HepG2 (cell line): ENCODE data around the gene EEPD1. TPM values are rescaled to one million over a fixed set of nuclear protein-coding genes. Genes with fewer than 3 reads are reported as not detected.

ENCODE experiments used
- ATAC-seq: fragments of 200-7000 bp; cut with Tn5 transposase; 3 replicates; pipeline ENCODE4 v1.9.1; 2020; ENCODE audit warnings: mild to moderate bottlenecking, moderate library complexity
- BruUV-seq: library from RNA; stranded (reverse); fragments of 400-500 nt; replicated peaks from 2 replicates; lab custom pipeline; 2021; lab: Mats Ljungman, UMichigan
- CTCF ChIA-PET: fragments of 300-600 bp; formaldehyde crosslinking; extraction: SDS; loops from one replicate; lab custom pipeline; 2021; ENCODE audit warnings: low total read pairs, inconsistent platforms, low intra/inter-chr PET ratio; lab: Yijun Ruan, JAX
- POLR2A ChIA-PET: fragments of 350-600 bp; sonication (Branson Sonifier 250); formaldehyde crosslinking; loops from one replicate; lab custom pipeline; 2020; ENCODE audit warnings: antibody characterized with exemption, inconsistent platforms; lab: Yijun Ruan, JAX
- DNase-seq: peaks from one replicate; pipeline ENCODE4 v3.0.0-alpha.2; 2015; ENCODE audit warnings: low spot score
- FAIRE-seq: peaks from 3 replicates; lab custom pipeline; 2011; peaks lifted over from hg19 to GRCh38; lab: Jason Lieb, UNC
- H2AFZ ChIP-seq: one replicate; pipeline ENCODE4 v1.6.1; 2011; ENCODE audit warnings: low read length, inconsistent platforms
- H3K27ac ChIP-seq: fragments of 300-600 bp; 3 replicates; pipeline ENCODE4 v1.8.0; 2011; ENCODE audit warnings: mixed run types, mild to moderate bottlenecking, mixed read lengths, low read length, inconsistent platforms; ENCODE audit not compliant: insufficient read depth; ENCODE audit errors: extremely low read length
- H3K27me3 ChIP-seq, 2 experiments: fragments of 200-600 bp in 1 of 2; 2 replicates in 1 of 2; 3 replicates in 1 of 2; pipeline versions ENCODE4 v1.6.0 to v1.8.0; 2011; ENCODE audit warnings: low read length in 2 of 2, mild to moderate bottlenecking in 2 of 2, moderate library complexity in 2 of 2, inconsistent platforms in 1 of 2; ENCODE audit not compliant: insufficient read depth in 2 of 2, control insufficient read depth in 1 of 2
- H3K36me3 ChIP-seq, 2 experiments: fragments of 200-600 bp in 1 of 2; replicated peaks in 1 of 2; 2 replicates in 1 of 2; 3 replicates in 1 of 2; pipeline versions ENCODE4 v1.5.1 to v1.8.0; 2011; ENCODE audit warnings: low read length in 2 of 2, inconsistent platforms in 1 of 2; ENCODE audit not compliant: insufficient read depth in 2 of 2, control insufficient read depth in 1 of 2
- H3K4me1 ChIP-seq: 2 replicates; pipeline ENCODE4 v1.5.1; 2012; ENCODE audit warnings: low read length, inconsistent platforms; ENCODE audit not compliant: insufficient read depth
- H3K4me2 ChIP-seq: 2 replicates; pipeline ENCODE4 v1.6.0; 2011; ENCODE audit warnings: low read depth, low read length, inconsistent platforms
- H3K4me3 ChIP-seq, 3 experiments: fragments of 200-600 bp in 1 of 3; sonication (generic), shearing (Covaris generic) in 1 of 3; replicated peaks in 1 of 3; 2 replicates each; pipeline ENCODE4 v1.5.1; 2011 to 2016; ENCODE audit warnings: low read length in 3 of 3, inconsistent platforms in 2 of 3, low read depth in 2 of 3, mild to moderate bottlenecking in 2 of 3, control low read depth in 1 of 3, mixed read lengths in 1 of 3; ENCODE audit not compliant: insufficient read depth in 1 of 3
- H3K79me2 ChIP-seq: one replicate; pipeline ENCODE4 v1.6.1; 2011; ENCODE audit warnings: low read length, inconsistent platforms; ENCODE audit not compliant: insufficient read depth
- H3K9ac ChIP-seq: 2 replicates; pipeline ENCODE4 v1.6.0; 2011; ENCODE audit warnings: mild to moderate bottlenecking, low read depth, low read length, inconsistent platforms; ENCODE audit not compliant: insufficient read depth
- H3K9me3 ChIP-seq: 2 replicates; pipeline ENCODE4 v1.5.1; 2012; ENCODE audit warnings: mild to moderate bottlenecking, low read length
- H4K20me1 ChIP-seq: 2 replicates; pipeline ENCODE4 v1.6.0; 2011; ENCODE audit warnings: inconsistent platforms, mild to moderate bottlenecking, low read length, moderate library complexity; ENCODE audit not compliant: insufficient read depth
- BORCS8-MEF2B ChIP-seq: sonication (generic); formaldehyde crosslinking; IDR thresholded peaks from 2 replicates; pipeline ENCODE4 v1.8.0; 2022; ENCODE audit warnings: mild to moderate bottlenecking, missing genetic modification reagents
- JDP2 ChIP-seq: sonication (generic); formaldehyde crosslinking; IDR thresholded peaks from 2 replicates; pipeline ENCODE4 v1.8.1; 2022; ENCODE audit warnings: missing genetic modification reagents, borderline replicate concordance
- MLLT10 ChIP-seq: sonication (generic); formaldehyde crosslinking; IDR thresholded peaks from 2 replicates; pipeline ENCODE4 v1.4.0; 2020; ENCODE audit warnings: missing genetic modification reagents
- NFIC ChIP-seq: IDR thresholded peaks from 2 replicates; pipeline ENCODE4 v1.6.1; 2012; ENCODE audit warnings: mild to moderate bottlenecking, low read length, inconsistent platforms
- REL ChIP-seq: sonication (generic); formaldehyde crosslinking; conservative IDR thresholded peaks from 2 replicates; pipeline ENCODE4 v1.8.0; 2022; ENCODE audit warnings: mild to moderate bottlenecking, missing genetic modification reagents, moderate library complexity
- RFX1 ChIP-seq: fragments of 450-650 bp; IDR thresholded peaks from 2 replicates; pipeline ENCODE4 v1.6.1; 2017
- RFXAP ChIP-seq: sonication (generic); formaldehyde crosslinking; IDR thresholded peaks from 2 replicates; pipeline ENCODE4 v1.4.0; 2020; ENCODE audit warnings: missing genetic modification reagents, borderline replicate concordance
- RORA ChIP-seq: sonication (generic); formaldehyde crosslinking; IDR thresholded peaks from 2 replicates; pipeline ENCODE4 v1.5.0; 2020; ENCODE audit warnings: mild to moderate bottlenecking, missing genetic modification reagents, moderate library complexity
- SRF ChIP-seq: IDR thresholded peaks from 2 replicates; pipeline ENCODE4 v1.6.1; 2011; ENCODE audit warnings: mild to moderate bottlenecking, low read depth, low read length, moderate library complexity
- THYN1 ChIP-seq: sonication (generic); formaldehyde crosslinking; IDR thresholded peaks from 2 replicates; pipeline ENCODE4 v1.8.1; 2023; ENCODE audit warnings: low read depth, mild to moderate bottlenecking, moderate library complexity, missing genetic modification reagents, borderline replicate concordance
- ZC3H13 ChIP-seq: sonication (generic); formaldehyde crosslinking; IDR thresholded peaks from 2 replicates; pipeline ENCODE4 v1.8.1; 2023; ENCODE audit warnings: mild to moderate bottlenecking, missing genetic modification reagents, moderate library complexity
- ZFY ChIP-seq: sonication (generic); formaldehyde crosslinking; IDR thresholded peaks from 2 replicates; pipeline ENCODE4 v1.4.0; 2020; ENCODE audit warnings: missing genetic modification reagents
- ZNF251 ChIP-seq: sonication (generic); formaldehyde crosslinking; IDR thresholded peaks from 2 replicates; pipeline ENCODE4 v1.9.0; 2021; ENCODE audit warnings: mild to moderate bottlenecking, missing genetic modification reagents
- ZNF296 ChIP-seq: sonication (generic); formaldehyde crosslinking; conservative IDR thresholded peaks from 2 replicates; pipeline ENCODE4 v1.5.0; 2020; ENCODE audit warnings: mild to moderate bottlenecking, missing genetic modification reagents
- ZNF557 ChIP-seq: sonication (generic); formaldehyde crosslinking; IDR thresholded peaks from 2 replicates; pipeline ENCODE4 v1.4.0; 2020; ENCODE audit warnings: missing genetic modification reagents
- WGBS: methylation state at CpG from one replicate; pipeline ENCODE4 v1.1.6; 2017; ENCODE audit warnings: low lambda C conversion rate; 5-methylcytosine and 5-hydroxymethylcytosine counted together
- in situ Hi-C: cut with HindIII; loops from 2 replicates; pipeline ENCODE4 v1.10.0; 2017; ENCODE audit warnings: low pct_unique_long_range_greater_than_20kb; ENCODE audit not compliant: extremely low pct_ligation_motif_present
- intact Hi-C: fragments of 100-400 bp; cut with micrococcal nuclease; formaldehyde crosslinking; loops from one replicate; pipeline ENCODE4 v1.10.0; 2022; ENCODE audit not compliant: unreplicated experiment
- polyA plus RNA-seq, 8 experiments: library from polyadenylated mRNA; depleted of rRNA in 3 of 8; stranded (reverse) in 7 of 8; unstranded in 1 of 8; fragments of >200 nt; fragmentation: Illumina TruSeq in 4 of 8; extraction: Trizol in 4 of 8; gene quantifications; 2 replicates each; pipeline versions ENCODE4 v1.2.1 to v1.2.3, GENCODE V29; 2011 to 2016; ENCODE audit warnings: low read depth in 4 of 8, missing spikeins in 1 of 8, mixed read lengths in 1 of 8; ENCODE audit not compliant: insufficient read depth in 1 of 8
- total RNA-seq, 5 experiments: library from RNA; depleted of rRNA; stranded (reverse); fragments of >200 nt; fragmentation: Illumina TruSeq; extraction: Trizol; gene quantifications; 2 replicates each; pipeline ENCODE4 v1.2.3, GENCODE V29; 2016; ENCODE audit warnings: low read depth in 1 of 5
- TF ChIP-seq, protein P1 (sequence below): IDR thresholded peaks from 2 replicates; pipeline ENCODE4 v1.4.0; 2020; ENCODE audit warnings: mild to moderate bottlenecking, missing genetic modification reagents
- TF ChIP-seq, protein P2 (sequence below): IDR thresholded peaks from 2 replicates; pipeline ENCODE4 v1.6.1; 2016; ENCODE audit warnings: control low read depth

Gene EEPD1
- total and polyA plus RNA-seq, 2 of the 13 experiments (the other 11 are each of a cell fraction or from before 2014, with no cell fraction given): 10.1 to 16.4 TPM

DNA sequence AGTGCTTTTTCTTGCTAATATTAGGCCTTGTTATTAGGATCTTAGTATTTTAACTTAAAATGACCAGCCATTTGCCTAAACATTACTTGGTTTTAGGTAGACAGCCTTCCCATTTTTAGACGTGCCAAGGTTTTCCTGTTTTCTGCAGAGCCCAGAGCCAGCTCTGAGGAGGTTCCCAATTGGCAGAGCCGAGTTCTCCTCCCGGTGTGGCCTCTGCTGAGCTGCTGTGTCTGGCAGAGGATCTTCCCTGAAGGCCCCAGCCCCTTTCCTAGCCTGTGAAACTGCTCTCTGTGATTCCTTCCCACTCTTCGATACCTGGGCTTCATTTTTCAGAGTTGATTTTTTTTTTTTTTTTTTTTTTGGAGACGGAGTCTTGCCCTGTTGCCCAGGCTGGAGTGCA, 91.4 kb downstream of the EEPD1 start:
- CTCF ChIA-PET: no interaction called here
- no peaks in the 10 kb centered on the region for H3K4me1 ChIP-seq
- H3K27ac ChIP-seq: no peak overlapping the region
- H3K27me3 ChIP-seq: no peaks in the 10 kb centered on the region
- no peak overlapping the region for H3K4me3 ChIP-seq
- H3K79me2 ChIP-seq: no peaks in the 10 kb centered on the region
- no peak overlapping the region for H2AFZ ChIP-seq
- no peak overlapping the region for H3K4me2 ChIP-seq
- no peak for FAIRE-seq
- POLR2A ChIA-PET: no interaction called here
- TF ChIP-seq ZNF557 (CRISPR knock-in tag): no peak
- TF ChIP-seq BORCS8-MEF2B (CRISPR knock-in tag): no peak
- no peak for TF ChIP-seq THYN1 (CRISPR knock-in tag)
- TF ChIP-seq REL: no peak
- TF ChIP-seq RORA (CRISPR knock-in tag): no peak
- no peak for TF ChIP-seq SRF
- TF ChIP-seq ZC3H13: no peak
- H3K9me3 ChIP-seq: no peaks in the 10 kb centered on the region
- H4K20me1 ChIP-seq: no peaks in the 10 kb centered on the region
- BruUV-seq: no TSS peak
- ATAC-seq: no peak
- 93% methylated on average over 5 of the region's 5 CpGs for WGBS
- H3K36me3 ChIP-seq: peaks cover 5 to 19% of the 10 kb centered on the region in 2 experiments; a peak in 3 of 5 replicates
- in situ Hi-C loops: no loop called here
- no peak overlapping the region for H3K9ac ChIP-seq
- no peak for DNase-seq
- intact Hi-C loops: no loop called here

DNA sequence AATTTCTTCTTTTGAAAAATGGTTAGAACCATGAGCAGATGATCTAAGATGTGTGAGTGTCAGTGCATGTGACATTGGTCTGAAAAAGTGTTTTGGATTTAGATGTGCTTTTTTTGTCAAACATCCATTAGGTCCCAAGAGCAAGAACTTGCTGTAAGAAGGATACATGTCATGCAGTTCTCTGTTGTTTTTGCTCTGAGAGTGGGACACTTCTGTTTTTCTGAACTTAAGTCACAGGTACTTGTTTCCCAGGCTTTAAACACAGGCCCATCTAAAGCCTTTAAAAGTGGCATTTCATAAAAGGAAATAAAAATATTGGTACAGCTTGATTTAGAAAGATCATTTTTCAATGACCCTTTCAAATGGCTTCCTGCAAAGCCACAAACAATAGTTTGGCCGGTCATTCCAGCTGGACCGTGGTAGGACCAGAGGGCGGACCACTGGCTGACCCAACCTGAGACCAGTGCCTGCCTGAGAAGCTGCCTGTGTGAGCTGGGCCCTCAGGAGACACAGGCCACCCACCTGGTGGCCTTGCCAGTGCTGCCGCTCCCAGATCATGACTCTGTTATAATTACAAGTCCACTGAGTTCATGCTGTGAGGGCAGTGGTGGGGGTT, 92.7 kb downstream of the EEPD1 start:
- intact Hi-C loops (no loop called here), in situ Hi-C loops (no loop called here)
- POLR2A ChIA-PET: no interaction called here
- TF ChIP-seq ZNF296 (CRISPR knock-in tag) (no peak), ZFY (CRISPR knock-in tag) (no peak), RFXAP (CRISPR knock-in tag) (no peak), NFIC (no peak), MLLT10 (CRISPR knock-in tag) (no peak), ZNF251 (CRISPR knock-in tag) (no peak), JDP2 (CRISPR knock-in tag) (no peak), RFX1 (no peak)
- TF ChIP-seq, protein P1, sequence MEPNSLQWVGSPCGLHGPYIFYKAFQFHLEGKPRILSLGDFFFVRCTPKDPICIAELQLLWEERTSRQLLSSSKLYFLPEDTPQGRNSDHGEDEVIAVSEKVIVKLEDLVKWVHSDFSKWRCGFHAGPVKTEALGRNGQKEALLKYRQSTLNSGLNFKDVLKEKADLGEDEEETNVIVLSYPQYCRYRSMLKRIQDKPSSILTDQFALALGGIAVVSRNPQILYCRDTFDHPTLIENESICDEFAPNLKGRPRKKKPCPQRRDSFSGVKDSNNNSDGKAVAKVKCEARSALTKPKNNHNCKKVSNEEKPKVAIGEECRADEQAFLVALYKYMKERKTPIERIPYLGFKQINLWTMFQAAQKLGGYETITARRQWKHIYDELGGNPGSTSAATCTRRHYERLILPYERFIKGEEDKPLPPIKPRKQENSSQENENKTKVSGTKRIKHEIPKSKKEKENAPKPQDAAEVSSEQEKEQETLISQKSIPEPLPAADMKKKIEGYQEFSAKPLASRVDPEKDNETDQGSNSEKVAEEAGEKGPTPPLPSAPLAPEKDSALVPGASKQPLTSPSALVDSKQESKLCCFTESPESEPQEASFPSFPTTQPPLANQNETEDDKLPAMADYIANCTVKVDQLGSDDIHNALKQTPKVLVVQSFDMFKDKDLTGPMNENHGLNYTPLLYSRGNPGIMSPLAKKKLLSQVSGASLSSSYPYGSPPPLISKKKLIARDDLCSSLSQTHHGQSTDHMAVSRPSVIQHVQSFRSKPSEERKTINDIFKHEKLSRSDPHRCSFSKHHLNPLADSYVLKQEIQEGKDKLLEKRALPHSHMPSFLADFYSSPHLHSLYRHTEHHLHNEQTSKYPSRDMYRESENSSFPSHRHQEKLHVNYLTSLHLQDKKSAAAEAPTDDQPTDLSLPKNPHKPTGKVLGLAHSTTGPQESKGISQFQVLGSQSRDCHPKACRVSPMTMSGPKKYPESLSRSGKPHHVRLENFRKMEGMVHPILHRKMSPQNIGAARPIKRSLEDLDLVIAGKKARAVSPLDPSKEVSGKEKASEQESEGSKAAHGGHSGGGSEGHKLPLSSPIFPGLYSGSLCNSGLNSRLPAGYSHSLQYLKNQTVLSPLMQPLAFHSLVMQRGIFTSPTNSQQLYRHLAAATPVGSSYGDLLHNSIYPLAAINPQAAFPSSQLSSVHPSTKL (CRISPR knock-in tag): no peak
- TF ChIP-seq, protein P2, sequence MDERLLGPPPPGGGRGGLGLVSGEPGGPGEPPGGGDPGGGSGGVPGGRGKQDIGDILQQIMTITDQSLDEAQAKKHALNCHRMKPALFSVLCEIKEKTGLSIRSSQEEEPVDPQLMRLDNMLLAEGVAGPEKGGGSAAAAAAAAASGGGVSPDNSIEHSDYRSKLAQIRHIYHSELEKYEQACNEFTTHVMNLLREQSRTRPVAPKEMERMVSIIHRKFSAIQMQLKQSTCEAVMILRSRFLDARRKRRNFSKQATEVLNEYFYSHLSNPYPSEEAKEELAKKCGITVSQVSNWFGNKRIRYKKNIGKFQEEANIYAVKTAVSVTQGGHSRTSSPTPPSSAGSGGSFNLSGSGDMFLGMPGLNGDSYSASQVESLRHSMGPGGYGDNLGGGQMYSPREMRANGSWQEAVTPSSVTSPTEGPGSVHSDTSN: no peak

More for the DNA sequence above, 92.7 kb downstream of the EEPD1 start:
- Histone ChIP-seq H2AFZ (no peak overlapping the region), H3K4me1 (no peaks in the 10 kb centered on the region), H3K27ac (no peak overlapping the region), H3K4me2 (no peak overlapping the region), H3K36me3 (peaks cover 3 to 11% of the 10 kb centered on the region in 2 experiments; a peak in 2 of 5 replicates), H4K20me1 (no peaks in the 10 kb centered on the region), H3K27me3 (no peaks in the 10 kb centered on the region), H3K4me3 (no peak overlapping the region), H3K9me3 (no peaks in the 10 kb centered on the region), H3K9ac (no peak overlapping the region), H3K79me2 (no peaks in the 10 kb centered on the region)
- BruUV-seq: no TSS peak
- no peak for FAIRE-seq
- ATAC-seq: no peak
- WGBS: 95% methylated on average over 3 of the region's 4 CpGs
- DNase-seq: no peak
- CTCF ChIA-PET: no interaction called here
